HepG2 (cell line): ENCODE results near the gene PPME1. TPM values are rescaled to one million over a fixed set of nuclear protein-coding genes. Genes with fewer than 3 reads are reported as not detected.

ENCODE experiments used
- ATAC-seq: fragments of 200-7000 bp; cut with Tn5 transposase; 3 replicates; pipeline ENCODE4 v1.9.1; 2020; ENCODE audit warnings: mild to moderate bottlenecking, moderate library complexity
- BruUV-seq: library from RNA; stranded (reverse); fragments of 400-500 nt; replicated peaks from 2 replicates; lab custom pipeline; 2021; lab: Mats Ljungman, UMichigan
- CTCF ChIA-PET: fragments of 300-600 bp; formaldehyde crosslinking; extraction: SDS; loops from one replicate; lab custom pipeline; 2021; ENCODE audit warnings: low total read pairs, inconsistent platforms, low intra/inter-chr PET ratio; lab: Yijun Ruan, JAX
- POLR2A ChIA-PET: fragments of 350-600 bp; sonication (Branson Sonifier 250); formaldehyde crosslinking; loops from one replicate; lab custom pipeline; 2020; ENCODE audit warnings: antibody characterized with exemption, inconsistent platforms; lab: Yijun Ruan, JAX
- DNase-seq: peaks from one replicate; pipeline ENCODE4 v3.0.0-alpha.2; 2015; ENCODE audit warnings: low spot score
- FAIRE-seq: peaks from 3 replicates; lab custom pipeline; 2011; peaks lifted over from hg19 to GRCh38; lab: Jason Lieb, UNC
- H2AFZ ChIP-seq: one replicate; pipeline ENCODE4 v1.6.1; 2011; ENCODE audit warnings: low read length, inconsistent platforms
- H3K27ac ChIP-seq: fragments of 300-600 bp; 3 replicates; pipeline ENCODE4 v1.8.0; 2011; ENCODE audit warnings: mixed run types, mild to moderate bottlenecking, mixed read lengths, low read length, inconsistent platforms; ENCODE audit not compliant: insufficient read depth; ENCODE audit errors: extremely low read length
- H3K27me3 ChIP-seq, 2 experiments: fragments of 200-600 bp in 1 of 2; 2 replicates in 1 of 2; 3 replicates in 1 of 2; pipeline versions ENCODE4 v1.6.0 to v1.8.0; 2011; ENCODE audit warnings: low read length in 2 of 2, mild to moderate bottlenecking in 2 of 2, moderate library complexity in 2 of 2, inconsistent platforms in 1 of 2; ENCODE audit not compliant: insufficient read depth in 2 of 2, control insufficient read depth in 1 of 2
- H3K36me3 ChIP-seq, 2 experiments: fragments of 200-600 bp in 1 of 2; replicated peaks in 1 of 2; 2 replicates in 1 of 2; 3 replicates in 1 of 2; pipeline versions ENCODE4 v1.5.1 to v1.8.0; 2011; ENCODE audit warnings: low read length in 2 of 2, inconsistent platforms in 1 of 2; ENCODE audit not compliant: insufficient read depth in 2 of 2, control insufficient read depth in 1 of 2
- H3K4me1 ChIP-seq: 2 replicates; pipeline ENCODE4 v1.5.1; 2012; ENCODE audit warnings: low read length, inconsistent platforms; ENCODE audit not compliant: insufficient read depth
- H3K4me2 ChIP-seq: 2 replicates; pipeline ENCODE4 v1.6.0; 2011; ENCODE audit warnings: low read depth, low read length, inconsistent platforms
- H3K4me3 ChIP-seq, 3 experiments: fragments of 200-600 bp in 1 of 3; sonication (generic), shearing (Covaris generic) in 1 of 3; replicated peaks in 1 of 3; 2 replicates each; pipeline ENCODE4 v1.5.1; 2011 to 2016; ENCODE audit warnings: low read length in 3 of 3, inconsistent platforms in 2 of 3, low read depth in 2 of 3, mild to moderate bottlenecking in 2 of 3, control low read depth in 1 of 3, mixed read lengths in 1 of 3; ENCODE audit not compliant: insufficient read depth in 1 of 3
- H3K79me2 ChIP-seq: one replicate; pipeline ENCODE4 v1.6.1; 2011; ENCODE audit warnings: low read length, inconsistent platforms; ENCODE audit not compliant: insufficient read depth
- H3K9ac ChIP-seq: 2 replicates; pipeline ENCODE4 v1.6.0; 2011; ENCODE audit warnings: mild to moderate bottlenecking, low read depth, low read length, inconsistent platforms; ENCODE audit not compliant: insufficient read depth
- H3K9me3 ChIP-seq: 2 replicates; pipeline ENCODE4 v1.5.1; 2012; ENCODE audit warnings: mild to moderate bottlenecking, low read length
- H4K20me1 ChIP-seq: 2 replicates; pipeline ENCODE4 v1.6.0; 2011; ENCODE audit warnings: inconsistent platforms, mild to moderate bottlenecking, low read length, moderate library complexity; ENCODE audit not compliant: insufficient read depth
- DBP ChIP-seq: sonication (generic); formaldehyde crosslinking; IDR thresholded peaks from 2 replicates; pipeline ENCODE4 v1.4.0; 2020; ENCODE audit warnings: missing genetic modification reagents; ENCODE audit errors: not compliant biosample characterization
- KDM2A ChIP-seq: sonication (generic); formaldehyde crosslinking; IDR thresholded peaks from 2 replicates; pipeline ENCODE4 v1.4.0; 2020; ENCODE audit warnings: low read depth, missing genetic modification reagents, borderline replicate concordance
- ZBTB20 ChIP-seq: sonication (generic); formaldehyde crosslinking; IDR thresholded peaks from 2 replicates; pipeline ENCODE4 v1.8.1; 2023; ENCODE audit warnings: missing genetic modification reagents, low read depth, mild to moderate bottlenecking, borderline replicate concordance
- ZNF275 ChIP-seq: sonication (generic); formaldehyde crosslinking; IDR thresholded peaks from 2 replicates; pipeline ENCODE4 v1.8.0; 2022; ENCODE audit warnings: missing genetic modification reagents, mild to moderate bottlenecking, inconsistent platforms, borderline replicate concordance
- ZNF770 ChIP-seq: sonication (generic); formaldehyde crosslinking; IDR thresholded peaks from 2 replicates; pipeline ENCODE4 v1.5.0; 2020; ENCODE audit warnings: mild to moderate bottlenecking, missing genetic modification reagents
- ZNF777 ChIP-seq: sonication (generic); formaldehyde crosslinking; IDR thresholded peaks from 2 replicates; pipeline ENCODE4 v1.4.0; 2020; ENCODE audit warnings: missing genetic modification reagents
- WGBS: methylation state at CpG from one replicate; pipeline ENCODE4 v1.1.6; 2017; ENCODE audit warnings: low lambda C conversion rate; 5-methylcytosine and 5-hydroxymethylcytosine counted together
- in situ Hi-C: cut with HindIII; loops from 2 replicates; pipeline ENCODE4 v1.10.0; 2017; ENCODE audit warnings: low pct_unique_long_range_greater_than_20kb; ENCODE audit not compliant: extremely low pct_ligation_motif_present
- intact Hi-C: fragments of 100-400 bp; cut with micrococcal nuclease; formaldehyde crosslinking; loops from one replicate; pipeline ENCODE4 v1.10.0; 2022; ENCODE audit not compliant: unreplicated experiment
- polyA plus RNA-seq, 8 experiments: library from polyadenylated mRNA; depleted of rRNA in 3 of 8; stranded (reverse) in 7 of 8; unstranded in 1 of 8; fragments of >200 nt; fragmentation: Illumina TruSeq in 4 of 8; extraction: Trizol in 4 of 8; gene quantifications; 2 replicates each; pipeline versions ENCODE4 v1.2.1 to v1.2.3, GENCODE V29; 2011 to 2016; ENCODE audit warnings: low read depth in 4 of 8, missing spikeins in 1 of 8, mixed read lengths in 1 of 8; ENCODE audit not compliant: insufficient read depth in 1 of 8
- total RNA-seq, 5 experiments: library from RNA; depleted of rRNA; stranded (reverse); fragments of >200 nt; fragmentation: Illumina TruSeq; extraction: Trizol; gene quantifications; 2 replicates each; pipeline ENCODE4 v1.2.3, GENCODE V29; 2016; ENCODE audit warnings: low read depth in 1 of 5

Gene PPME1
- total and polyA plus RNA-seq, 2 of the 13 experiments (the other 11 are each of a cell fraction or from before 2014, with no cell fraction given), result 31.3 to 56.0 TPM

- no peak for TF ChIP-seq DBP (CRISPR knock-in tag)
- TF ChIP-seq ZBTB20 (CRISPR knock-in tag), result no peak
- TF ChIP-seq ZNF777, result no peak
- no peak for TF ChIP-seq KDM2A (CRISPR knock-in tag)
Measured at GRCh38 chr11:74134661-74135060, 36.4 kb upstream of the PPME1 start (continued).

GRCh38 chr11:74135127-74135840 is 35.8 kb upstream of the PPME1 start:
- no peak overlapping the region for H3K27ac ChIP-seq
- H4K20me1 ChIP-seq, result no peaks in the 10 kb centered on the region
- BruUV-seq, result no TSS peak
- no peak overlapping the region for H3K9ac ChIP-seq
- no peaks in the 10 kb centered on the region for H3K27me3 ChIP-seq
- ATAC-seq (no peak), DNase-seq (no peak), FAIRE-seq (no peak)
- in situ Hi-C loops, result no loop called here
- H3K9me3 ChIP-seq, result no peaks in the 10 kb centered on the region
- 92% methylated on average over 3 of the region's 3 CpGs for WGBS
- intact Hi-C loops, result no loop called here
- no peak overlapping the region for H3K4me3 ChIP-seq
- no peak overlapping the region for H2AFZ ChIP-seq
- TF ChIP-seq ZNF770 (peak; percentile 30; the same call in 1 of the 2 replicates), ZNF275 (no peak)
- peaks cover 0 to 9% of the 10 kb centered on the region in 2 experiments; a peak in 2 of 5 replicates for H3K36me3 ChIP-seq
- peaks cover 25% of the 10 kb centered on the region for H3K4me1 ChIP-seq
- POLR2A ChIA-PET, result no interaction called here
- CTCF ChIA-PET, result no interaction called here
- no peaks in the 10 kb centered on the region for H3K79me2 ChIP-seq
- H3K4me2 ChIP-seq, result no peak overlapping the region
